A673 (cell line): ENCODE measurements around the gene BAIAP2. TPM values are rescaled to one million over a fixed set of nuclear protein-coding genes. Genes with fewer than 3 reads are reported as not detected.

Experiments used
- BruUV-seq: library from RNA; stranded (reverse); fragments of 400-500 nt; replicated peaks from 2 replicates; lab custom pipeline; 2021; lab: Mats Ljungman, UMichigan
- CTCF ChIA-PET: fragments of 300-600 bp; sonication (Branson Sonifier 250); formaldehyde crosslinking; loops from one replicate; lab custom pipeline; 2022; ENCODE audit warnings: antibody characterized with exemption; lab: Charles Lee
- POLR2A ChIA-PET: fragments of 300-600 bp; sonication (Branson Sonifier 250); formaldehyde crosslinking; loops from one replicate; lab custom pipeline; 2022; ENCODE audit warnings: antibody characterized with exemption; ENCODE audit not compliant: low non-redundant PET; lab: Charles Lee
- DNase-seq: peaks from one replicate; pipeline ENCODE4 v3.0.0-alpha.2; 2015; ENCODE audit warnings: low spot score
- H3K27ac ChIP-seq: fragments of 200-600 bp; sonication (generic); 2 replicates; pipeline ENCODE4 v1.5.1; 2016; ENCODE audit warnings: mixed run types, low read depth, mild to moderate bottlenecking, mixed read lengths, antibody characterized with exemption, low read length; ENCODE audit not compliant: poor library complexity, severe bottlenecking
- H3K27me3 ChIP-seq: fragments of 200-600 bp; sonication (generic); replicated peaks from 2 replicates; pipeline ENCODE4 v1.6.1; 2017; ENCODE audit warnings: mixed run types, low read depth, mild to moderate bottlenecking, mixed read lengths, antibody characterized with exemption, low read length; ENCODE audit not compliant: insufficient read depth, poor library complexity
- H3K36me3 ChIP-seq: fragments of 200-600 bp; sonication (generic); 2 replicates; pipeline ENCODE4 v1.6.1; 2016; ENCODE audit warnings: mixed run types, mild to moderate bottlenecking, mixed read lengths, antibody characterized with exemption, low read length; ENCODE audit not compliant: insufficient read depth, poor library complexity, severe bottlenecking
- H3K4me1 ChIP-seq: fragments of 200-600 bp; sonication (generic); 2 replicates; pipeline ENCODE4 v1.6.1; 2017; ENCODE audit warnings: mixed run types, mild to moderate bottlenecking, mixed read lengths, antibody characterized with exemption, low read length; ENCODE audit not compliant: insufficient read depth, poor library complexity, severe bottlenecking
- H3K4me3 ChIP-seq: fragments of 200-600 bp; sonication (generic); 2 replicates; pipeline ENCODE4 v1.5.1; 2016; ENCODE audit warnings: low read depth, mixed run types, mild to moderate bottlenecking, mixed read lengths, low read length; ENCODE audit not compliant: poor library complexity, severe bottlenecking
- H3K9me3 ChIP-seq: fragments of 200-600 bp; sonication (generic); 2 replicates; pipeline ENCODE4 v1.6.1; 2016; ENCODE audit warnings: mixed run types, low read depth, mild to moderate bottlenecking, mixed read lengths, antibody characterized with exemption, low read length; ENCODE audit not compliant: poor library complexity, severe bottlenecking
- EZH2 ChIP-seq: fragments of 200-600 bp; sonication (generic); IDR thresholded peaks from 2 replicates; pipeline ENCODE4 v1.6.1; 2017; ENCODE audit warnings: borderline replicate concordance, low read depth, mild to moderate bottlenecking, mixed read lengths, antibody characterized with exemption, low read length; ENCODE audit not compliant: poor library complexity, severe bottlenecking
- intact Hi-C: fragments of 100-400 bp; cut with micrococcal nuclease; formaldehyde crosslinking; loops from one replicate; pipeline ENCODE4 v1.10.0; 2022; ENCODE audit not compliant: unreplicated experiment
- total RNA-seq: library from RNA; stranded (reverse); gene quantifications from 2 replicates; pipeline ENCODE4 v1.2.3, GENCODE V29; 2021
- TF ChIP-seq, protein P1 (sequence below): fragments of 300-800, 200-600 bp; sonication (generic); conservative IDR thresholded peaks from 2 replicates; pipeline ENCODE4 v1.5.1; 2017; ENCODE audit warnings: low read depth, mild to moderate bottlenecking, antibody characterized with exemption, low read length, moderate library complexity, mixed read lengths

The BAIAP2 gene
- total RNA-seq, 1 experiment from 2014 or later: 51.6 TPM

GRCh38 chr17:81081222-81082176 lies 46.5 kb downstream of the BAIAP2 start:
- no peak for DNase-seq
- TF ChIP-seq, protein P1, sequence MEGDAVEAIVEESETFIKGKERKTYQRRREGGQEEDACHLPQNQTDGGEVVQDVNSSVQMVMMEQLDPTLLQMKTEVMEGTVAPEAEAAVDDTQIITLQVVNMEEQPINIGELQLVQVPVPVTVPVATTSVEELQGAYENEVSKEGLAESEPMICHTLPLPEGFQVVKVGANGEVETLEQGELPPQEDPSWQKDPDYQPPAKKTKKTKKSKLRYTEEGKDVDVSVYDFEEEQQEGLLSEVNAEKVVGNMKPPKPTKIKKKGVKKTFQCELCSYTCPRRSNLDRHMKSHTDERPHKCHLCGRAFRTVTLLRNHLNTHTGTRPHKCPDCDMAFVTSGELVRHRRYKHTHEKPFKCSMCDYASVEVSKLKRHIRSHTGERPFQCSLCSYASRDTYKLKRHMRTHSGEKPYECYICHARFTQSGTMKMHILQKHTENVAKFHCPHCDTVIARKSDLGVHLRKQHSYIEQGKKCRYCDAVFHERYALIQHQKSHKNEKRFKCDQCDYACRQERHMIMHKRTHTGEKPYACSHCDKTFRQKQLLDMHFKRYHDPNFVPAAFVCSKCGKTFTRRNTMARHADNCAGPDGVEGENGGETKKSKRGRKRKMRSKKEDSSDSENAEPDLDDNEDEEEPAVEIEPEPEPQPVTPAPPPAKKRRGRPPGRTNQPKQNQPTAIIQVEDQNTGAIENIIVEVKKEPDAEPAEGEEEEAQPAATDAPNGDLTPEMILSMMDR: no peak
- intact Hi-C loops: no loop called here
- no TSS peak for BruUV-seq
- H3K4me3 ChIP-seq: no peak overlapping the region
- H3K36me3 ChIP-seq: no peaks in the 10 kb centered on the region
- H3K4me1 ChIP-seq: no peaks in the 10 kb centered on the region
- H3K9me3 ChIP-seq: no peaks in the 10 kb centered on the region
- H3K27me3 ChIP-seq: no peaks in the 10 kb centered on the region
- no peak overlapping the region for H3K27ac ChIP-seq
- ChIA-PET CTCF (no interaction called here), POLR2A (no interaction called here)

- Histone ChIP-seq H3K27me3 (no peaks in the 10 kb centered on the region), H3K4me3 (no peak overlapping the region), H3K4me1 (no peaks in the 10 kb centered on the region), H3K36me3 (no peaks in the 10 kb centered on the region), H3K27ac (no peak overlapping the region), H3K9me3 (no peaks in the 10 kb centered on the region)
- intact Hi-C loops: no loop called here
- TF ChIP-seq, protein P1: no peak
- TF ChIP-seq EZH2: no peak
- no peak for DNase-seq
- ChIA-PET POLR2A (no interaction called here), CTCF (no interaction called here)
- BruUV-seq: no TSS peak
These were observed 47.5 kb downstream of the BAIAP2 start for GRCh38 chr17:81082177-81083073.

GRCh38 chr17:81083125-81083765 lies 48.3 kb downstream of the BAIAP2 start:
- no peak overlapping the region for H3K27ac ChIP-seq
- no peak overlapping the region for H3K4me3 ChIP-seq
- DNase-seq: no peak
- TF ChIP-seq EZH2: no peak
- TF ChIP-seq, protein P1: no peak
- no peaks in the 10 kb centered on the region for H3K27me3 ChIP-seq
- POLR2A ChIA-PET: no interaction called here
- no TSS peak for BruUV-seq
- H3K4me1 ChIP-seq: no peaks in the 10 kb centered on the region
- H3K9me3 ChIP-seq: no peaks in the 10 kb centered on the region
- CTCF ChIA-PET: no interaction called here
- no peaks in the 10 kb centered on the region for H3K36me3 ChIP-seq
- intact Hi-C loops: no loop called here
